ENCODE measurements around the gene DIP2C. TPM values are rescaled to one million over a fixed set of nuclear protein-coding genes. Genes with fewer than 3 reads are reported as not detected.
"Not testable (repeated sequence)": the region's sequence is repeated elsewhere in the genome, so short reads cannot be mapped to it uniquely, and the experiment has no call there.

The DIP2C gene
- total RNA-seq, 1 donor = 19.9 TPM

GRCh38 chr10:325282-325681, 364.2 kb downstream of the DIP2C start:
- no peak for DNase-seq (ENCODE audit: low read depth)
- H3K4me3 ChIP-seq (ENCODE audit: low read depth, low read length) = no peak overlapping the region
- no peak for TF ChIP-seq CTCF (IDR thresholded peaks at IDR 0.05; ENCODE audit: insufficient read depth, low read depth, low read length)

GRCh38 chr10:324593-324992, 364.9 kb downstream of the DIP2C start:
- H3K4me3 ChIP-seq (ENCODE audit: low read depth, low read length) = no peak overlapping the region
- no peak for DNase-seq (ENCODE audit: low read depth)
- no peak for TF ChIP-seq CTCF (IDR thresholded peaks at IDR 0.05; ENCODE audit: insufficient read depth, low read depth, low read length)

GRCh38 chr10:323651-324293, 365.7 kb downstream of the DIP2C start:
- no peak for TF ChIP-seq CTCF (IDR thresholded peaks at IDR 0.05; ENCODE audit: insufficient read depth, low read depth, low read length)
- peak overlapping the region; percentile 31 for H3K4me3 ChIP-seq (ENCODE audit: low read depth, low read length)
- DNase-seq (ENCODE audit: low read depth) = peak; percentile 97

GRCh38 chr10:323046-323445, 366.4 kb downstream of the DIP2C start:
- not testable (repeated sequence) for H3K4me3 ChIP-seq (ENCODE audit: low read depth, low read length); DNase-seq (ENCODE audit: low read depth)

GRCh38 chr10:320771-321170, 368.7 kb downstream of the DIP2C start:
- no peak for TF ChIP-seq CTCF (IDR thresholded peaks at IDR 0.05; ENCODE audit: insufficient read depth, low read depth, low read length)
- no peak overlapping the region for H3K4me3 ChIP-seq (ENCODE audit: low read depth, low read length)
- no peak for DNase-seq (ENCODE audit: low read depth)

- no peak overlapping the region for H3K4me3 ChIP-seq (ENCODE audit: low read depth, low read length)
- no peak for TF ChIP-seq CTCF (IDR thresholded peaks at IDR 0.05; ENCODE audit: insufficient read depth, low read depth, low read length)
- peak; percentile 30 for DNase-seq (ENCODE audit: low read depth)
These were observed 371.5 kb downstream of the DIP2C start for GRCh38 chr10:317926-318325.

GRCh38 chr10:317271-317769, 372.1 kb downstream of the DIP2C start:
- TF ChIP-seq CTCF (IDR thresholded peaks at IDR 0.05; ENCODE audit: insufficient read depth, low read depth, low read length) = no peak
- DNase-seq (ENCODE audit: low read depth) = peak; percentile 93
- H3K4me3 ChIP-seq (ENCODE audit: low read depth, low read length) = no peak overlapping the region
